Measurements from ENCODE around the gene MYT1. TPM values are rescaled to one million over a fixed set of nuclear protein-coding genes. Genes with fewer than 3 reads are reported as not detected.

Gene MYT1
- total and polyA plus RNA-seq, 4 donors: under 0.01 to 6.5 (median 0.08) TPM

- no peak overlapping the region for H3K4me3 ChIP-seq (ENCODE audit: low read depth in 1 of 3, low read length in 3 of 3)
- H3K27me3 ChIP-seq (ENCODE audit: control insufficient read depth in 4 of 4, insufficient read depth in 4 of 4, low read length in 3 of 4): peaks cover 0 to 3% (median 0%) of the 10 kb centered on the region in 4 donors
- TF ChIP-seq FOXA1 (IDR thresholded peaks at IDR 0.05) (no peak), GABPA (IDR thresholded peaks at IDR 0.05 in 1 of 2, conservative IDR thresholded peaks at IDR 0.05 in 1 of 2) (no peak), FOXA2 (IDR thresholded peaks at IDR 0.05) (no peak), ATF3 (IDR thresholded peaks at IDR 0.05) (no peak)
- H3K4me1 ChIP-seq (ENCODE audit: control insufficient read depth in 4 of 4, insufficient read depth in 4 of 4, low read length in 3 of 4): peaks cover 0 to 13% (median 11%) of the 10 kb centered on the region in 4 donors
- H3K36me3 ChIP-seq (ENCODE audit: control insufficient read depth in 4 of 4, insufficient read depth in 3 of 4, low read depth in 1 of 4, low read length in 3 of 4): no peaks in the 10 kb centered on the region
- no peak overlapping the region for H3K27ac ChIP-seq (ENCODE audit: low read depth in 1 of 2, low read length in 2 of 2)
- DNase-seq (ENCODE audit: low spot score): no peak
- no peaks in the 10 kb centered on the region for H3K9me3 ChIP-seq (ENCODE audit: control insufficient read depth in 4 of 4, low read length in 3 of 4)
- H3K9ac ChIP-seq (ENCODE audit: low read depth in 1 of 2, low read length in 2 of 2): no peak overlapping the region
Observed at GRCh38 chr20:64194269-64194668, 30.0 kb downstream of the MYT1 start.

GRCh38 chr20:64196309-64196708, 32.1 kb downstream of the MYT1 start:
- no peak for DNase-seq (ENCODE audit: low spot score)
- Histone ChIP-seq H3K4me1 (ENCODE audit: control insufficient read depth in 4 of 4, insufficient read depth in 4 of 4, low read length in 3 of 4) (peaks cover 0 to 11% (median 10%) of the 10 kb centered on the region in 4 donors), H3K36me3 (ENCODE audit: control insufficient read depth in 4 of 4, insufficient read depth in 3 of 4, low read depth in 1 of 4, low read length in 3 of 4) (no peaks in the 10 kb centered on the region), H3K9me3 (ENCODE audit: control insufficient read depth in 4 of 4, low read length in 3 of 4) (no peaks in the 10 kb centered on the region), H3K27me3 (ENCODE audit: control insufficient read depth in 4 of 4, insufficient read depth in 4 of 4, low read length in 3 of 4) (no peaks in the 10 kb centered on the region), H3K27ac (ENCODE audit: low read depth in 1 of 2, low read length in 2 of 2) (no peak overlapping the region), H3K9ac (ENCODE audit: low read depth in 1 of 2, low read length in 2 of 2) (no peak overlapping the region), H3K4me3 (ENCODE audit: low read depth in 1 of 3, low read length in 3 of 3) (no peak overlapping the region)
- TF ChIP-seq SP1 (IDR thresholded peaks at IDR 0.05) (no peak), RAD21 (IDR thresholded peaks at IDR 0.05) (no peak), HNF4G (IDR thresholded peaks at IDR 0.05) (no peak), REST (IDR thresholded peaks at IDR 0.05) (no peak), YY1 (IDR thresholded peaks at IDR 0.05) (no peak), HNF4A (conservative IDR thresholded peaks at IDR 0.05) (no peak), JUND (IDR thresholded peaks at IDR 0.05) (no peak), FOXA2 (IDR thresholded peaks at IDR 0.05) (no peak), RXRA (IDR thresholded peaks at IDR 0.05) (no peak), NR2F2 (IDR thresholded peaks at IDR 0.05) (no peak), ATF3 (IDR thresholded peaks at IDR 0.05) (no peak), TAF1 (conservative IDR thresholded peaks at IDR 0.05) (no peak), MAX (IDR thresholded peaks at IDR 0.05) (no peak), FOXA1 (IDR thresholded peaks at IDR 0.05) (no peak), ZBTB33 (IDR thresholded peaks at IDR 0.05) (no peak), EGR1 (IDR thresholded peaks at IDR 0.05; ENCODE audit: low read depth in 2 of 2) (no peak), CTCF (IDR thresholded peaks at IDR 0.05; ENCODE audit: low read depth, low read length, missing input control) (no peak), GABPA (IDR thresholded peaks at IDR 0.05 in 1 of 2, conservative IDR thresholded peaks at IDR 0.05 in 1 of 2) (no peak)
- 62% methylated on average over 15 of the region's 15 CpGs for WGBS
